Breast epithelium (tissue), 3 donors: ENCODE results near the gene OMD.

Source experiments
- CTCF ChIP-seq, 3 donors: fragments of 450-650 bp; IDR thresholded peaks; one replicate each; pipeline ENCODE4 v1.5.1; 2016 to 2017; ENCODE audit warnings: antibody characterized with exemption in 3 of 3, mild to moderate bottlenecking in 3 of 3, moderate library complexity in 3 of 3
- POLR2A ChIP-seq: fragments of 450-650 bp; IDR thresholded peaks from one replicate; pipeline ENCODE4 v1.6.1; 2016; ENCODE audit warnings: antibody characterized with exemption, mild to moderate bottlenecking, moderate library complexity
- POLR2AphosphoS5 ChIP-seq, 3 donors: sonication (generic); formaldehyde crosslinking; IDR thresholded peaks; one replicate each; pipeline ENCODE4 v1.6.1; 2017; ENCODE audit warnings: antibody characterized with exemption in 3 of 3

- no peak for TF ChIP-seq POLR2AphosphoS5 (IDR thresholded peaks at IDR 0.05)
- no peak for TF ChIP-seq CTCF (IDR thresholded peaks at IDR 0.05)
- TF ChIP-seq POLR2A: no peak
Observed at GRCh38 chr9:92397853-92398252, 26.4 kb downstream of the OMD start.
